HG03196 (cell line): ENCODE measurements around the gene GATA1.

ENCODE experiments used
- ATAC-seq: cut with Tn5 transposase; IDR thresholded peaks from one replicate; pipeline ENCODE4 v1.9.1; 2021; ENCODE audit not compliant: unreplicated experiment

GATA1 gene

GRCh38 chrX:48786341-48786800, at the start of gene GATA1:
Gene GATA1 (plus strand): TSS chrX:48786590. CDS start chrX:48791110, 4,520 bp downstream.
- ATAC-seq = no peak

GRCh38 chrX:48736878-48737212, 49.5 kb upstream of the GATA1 start:
- no peak for ATAC-seq

- ATAC-seq = peak; percentile 98
Observed at GRCh38 chrX:48737213-48737938, 49.0 kb upstream of the GATA1 start.

DNA sequence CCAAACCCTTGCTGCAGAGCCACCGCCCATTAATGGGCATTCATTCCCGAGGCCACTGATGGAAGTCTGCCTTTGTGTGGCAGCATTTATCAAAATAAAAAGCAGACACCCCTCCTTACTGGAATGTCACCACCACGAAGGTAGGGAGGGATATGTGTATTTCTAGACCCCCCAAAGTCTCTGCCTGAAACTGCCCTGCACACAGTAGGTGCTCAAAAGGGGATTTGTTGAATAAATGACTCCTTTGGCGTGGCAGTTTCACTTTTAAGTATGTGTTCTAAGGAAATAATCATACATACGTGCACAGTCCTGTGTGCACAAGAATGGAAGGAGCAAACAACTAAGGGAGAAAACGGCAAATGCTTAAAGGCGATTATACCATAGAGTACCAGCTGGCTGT, 48.5 kb upstream of the GATA1 start:
- no peak for ATAC-seq

DNA sequence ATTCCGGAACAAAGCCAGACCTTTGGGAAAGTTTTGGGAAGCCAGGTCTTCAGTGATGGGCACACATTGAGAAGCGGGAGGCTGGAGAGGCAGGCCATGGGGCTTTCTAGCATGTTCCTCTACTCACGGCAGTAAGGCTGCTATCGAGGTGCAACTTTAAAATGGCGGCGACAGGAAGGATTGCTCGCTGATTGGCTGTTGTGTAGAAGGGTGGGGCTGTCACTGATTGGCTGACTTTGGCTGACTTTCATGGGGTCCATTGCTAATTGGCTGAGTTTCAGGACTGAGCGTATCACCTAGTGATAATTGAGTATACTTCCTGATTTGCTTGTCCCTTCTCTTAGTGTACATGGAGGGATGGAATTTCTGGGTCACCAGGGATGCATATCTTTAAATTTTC, 44.6 kb upstream of the GATA1 start:
- ATAC-seq = no peak

DNA sequence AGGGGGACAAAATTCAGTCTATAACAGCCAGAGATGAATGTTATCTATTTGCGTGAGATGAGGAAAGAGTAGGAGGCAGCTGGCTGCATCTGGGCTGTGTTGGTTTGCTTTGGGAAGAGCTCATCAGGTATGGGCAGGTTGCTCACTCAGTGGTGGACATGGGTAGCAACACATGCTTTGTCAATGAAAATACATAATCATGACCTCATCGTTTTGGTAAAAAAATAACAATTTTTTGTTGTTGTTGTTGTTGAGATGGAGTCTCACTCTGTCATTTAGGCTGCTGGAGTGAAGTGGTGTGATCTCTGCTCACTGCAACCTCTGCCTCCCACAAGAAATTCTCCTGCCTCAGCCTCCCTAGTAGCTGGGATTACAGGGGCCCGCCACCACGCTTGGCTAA, 41.2 kb upstream of the GATA1 start:
- no peak for ATAC-seq

- ATAC-seq = no peak
Observed at GRCh38 chrX:48747415-48748016, 38.9 kb upstream of the GATA1 start.

GRCh38 chrX:48749182-48749581, 37.2 kb upstream of the GATA1 start:
- ATAC-seq = no peak

- ATAC-seq = no peak
Observed at GRCh38 chrX:48751343-48751742, 35.0 kb upstream of the GATA1 start.

GRCh38 chrX:48752498-48752897, 33.9 kb upstream of the GATA1 start:
- ATAC-seq = no peak

- ATAC-seq = no peak
Observed at GRCh38 chrX:48753708-48754228, 32.6 kb upstream of the GATA1 start.

GRCh38 chrX:48754238-48754637, 32.2 kb upstream of the GATA1 start:
- no peak for ATAC-seq

- no peak for ATAC-seq
Observed at GRCh38 chrX:48761674-48762471, 24.5 kb upstream of the GATA1 start, which contains the start of gene GLOD5. Gene GLOD5 (plus strand): TSS chrX:48761747. CDS start chrX:48761791, 44 bp downstream.

GRCh38 chrX:48769230-48769629, 17.2 kb upstream of the GATA1 start:
- ATAC-seq = no peak

GRCh38 chrX:48770296-48770695, 16.1 kb upstream of the GATA1 start:
- no peak for ATAC-seq

- ATAC-seq = no peak
Observed at GRCh38 chrX:48772602-48773001, 13.8 kb upstream of the GATA1 start.

GRCh38 chrX:48776818-48777439, 9.5 kb upstream of the GATA1 start:
- ATAC-seq = no peak

GRCh38 chrX:48779399-48779798, 7.0 kb upstream of the GATA1 start:
- no peak for ATAC-seq

DNA sequence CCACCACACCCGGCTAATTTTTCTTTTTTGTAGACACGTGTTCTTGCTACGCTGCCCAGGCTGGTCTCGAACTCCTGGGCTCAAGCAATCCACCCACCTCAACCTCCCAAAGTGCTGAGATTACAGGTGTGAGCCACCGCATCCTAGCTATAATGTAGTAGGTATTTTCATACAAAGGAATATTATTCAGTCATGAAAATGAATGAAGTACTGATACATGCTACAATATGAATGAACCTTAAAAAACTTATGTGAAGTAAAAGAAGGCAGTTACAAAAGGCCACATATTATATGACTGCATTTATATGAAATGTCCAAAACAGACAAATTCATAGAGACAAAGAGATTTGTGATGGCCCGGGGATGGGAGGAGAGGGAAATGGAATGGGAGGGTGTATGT, 4.7 kb upstream of the GATA1 start:
- ATAC-seq = no peak

DNA sequence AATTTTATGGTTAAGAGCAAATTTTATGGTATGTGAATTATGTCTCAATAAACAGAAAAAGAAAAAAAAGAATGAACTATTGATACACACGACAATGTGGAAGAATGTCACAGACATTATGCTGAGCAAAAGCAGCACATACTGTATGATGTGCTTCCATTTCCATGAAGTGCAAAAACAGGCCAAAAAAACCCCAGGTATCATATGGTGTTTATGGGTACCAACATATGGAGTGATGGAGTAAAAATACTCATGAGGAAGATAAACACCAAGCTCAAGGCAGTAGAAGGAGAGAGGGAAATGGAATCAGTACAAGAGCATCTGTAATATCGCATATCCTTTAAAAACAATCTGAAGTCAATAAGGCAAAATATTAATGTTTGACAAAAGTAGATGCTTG, 4.2 kb upstream of the GATA1 start:
- ATAC-seq = no peak

DNA sequence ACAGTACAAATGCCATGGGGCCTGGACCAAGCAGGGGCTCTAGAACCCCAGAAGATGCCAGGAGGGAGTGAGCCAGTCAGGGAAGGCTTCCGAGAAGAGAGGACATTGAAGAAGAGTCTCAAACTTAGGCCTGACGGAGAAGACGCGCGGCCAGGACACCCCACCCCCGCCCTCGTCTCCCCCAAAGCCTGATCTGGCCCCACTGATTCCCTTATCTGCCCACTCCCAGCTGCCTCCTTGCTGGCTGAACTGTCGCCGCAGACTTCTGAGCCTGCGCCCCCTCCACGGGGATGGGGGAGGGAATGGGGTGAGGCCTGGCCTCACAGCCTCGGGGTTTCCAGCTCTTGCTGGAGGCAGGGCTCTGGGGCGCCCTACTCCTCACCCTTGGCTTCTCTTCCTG, 3.6 kb upstream of the GATA1 start:
- ATAC-seq = no peak
